Glutamatergic neuron (in vitro differentiated cells): ENCODE measurements around the gene WDFY4. TPM values are rescaled to one million over a fixed set of nuclear protein-coding genes. Genes with fewer than 3 reads are reported as not detected.
"Not testable (repeated sequence)": the region's sequence is repeated elsewhere in the genome, so short reads cannot be mapped to it uniquely, and the experiment has no call there.

ENCODE experiments used
- DNase-seq: peaks from one replicate; pipeline ENCODE4 v3.0.0; 2022
- H3K27ac Mint-ChIP-seq: one replicate; pipeline ENCODE4 v1.8.0; 2020; ENCODE audit warnings: mild to moderate bottlenecking, mixed read lengths, inconsistent platforms; ENCODE audit not compliant: unreplicated experiment
- H3K27me3 Mint-ChIP-seq: one replicate; pipeline ENCODE4 v1.8.0; 2020; ENCODE audit warnings: mild to moderate bottlenecking, moderate library complexity, mixed read lengths, inconsistent platforms; ENCODE audit not compliant: unreplicated experiment
- H3K36me3 Mint-ChIP-seq: one replicate; pipeline ENCODE4 v1.8.0; 2020; ENCODE audit warnings: mild to moderate bottlenecking, mixed read lengths, inconsistent platforms; ENCODE audit not compliant: unreplicated experiment
- H3K4me1 Mint-ChIP-seq: one replicate; pipeline ENCODE4 v1.8.0; 2020; ENCODE audit warnings: mild to moderate bottlenecking, low read depth, mixed read lengths, inconsistent platforms; ENCODE audit not compliant: unreplicated experiment
- H3K4me3 Mint-ChIP-seq: one replicate; pipeline ENCODE4 v1.8.0; 2020; ENCODE audit warnings: mild to moderate bottlenecking, mixed read lengths, inconsistent platforms; ENCODE audit not compliant: unreplicated experiment
- H3K9me3 Mint-ChIP-seq: one replicate; pipeline ENCODE4 v1.8.0; 2020; ENCODE audit warnings: mild to moderate bottlenecking, moderate library complexity, mixed read lengths, inconsistent platforms; ENCODE audit not compliant: unreplicated experiment
- CTCF ChIP-seq: fragments of 200-600 bp; sonication (generic); IDR thresholded peaks from one replicate; pipeline ENCODE4 v1.5.0; 2021; ENCODE audit not compliant: partially characterized antibody, unreplicated experiment
- total RNA-seq: library from RNA; stranded (reverse); fragmentation: NEBNext Ultra II Directional; extraction: Animal tissue kit (Norgen Biotek cat#: 25700); gene quantifications from one replicate; pipeline ENCODE4 v1.2.1, GENCODE V29; 2021; ENCODE audit not compliant: unreplicated experiment

Gene WDFY4
- total RNA-seq, 1 donor from 2014 or later = not detected

GRCh38 chr10:48645600-48645999 lies 39.1 kb upstream of the WDFY4 start:
- Mint-ChIP-seq H3K27me3 (peaks cover 2% of the 10 kb centered on the region), H3K27ac (no peak overlapping the region), H3K9me3 (peaks cover 3% of the 10 kb centered on the region), H3K36me3 (no peaks in the 10 kb centered on the region), H3K4me3 (no peak overlapping the region), H3K4me1 (no peaks in the 10 kb centered on the region)
- no peak for TF ChIP-seq CTCF
- no peak for DNase-seq

DNA sequence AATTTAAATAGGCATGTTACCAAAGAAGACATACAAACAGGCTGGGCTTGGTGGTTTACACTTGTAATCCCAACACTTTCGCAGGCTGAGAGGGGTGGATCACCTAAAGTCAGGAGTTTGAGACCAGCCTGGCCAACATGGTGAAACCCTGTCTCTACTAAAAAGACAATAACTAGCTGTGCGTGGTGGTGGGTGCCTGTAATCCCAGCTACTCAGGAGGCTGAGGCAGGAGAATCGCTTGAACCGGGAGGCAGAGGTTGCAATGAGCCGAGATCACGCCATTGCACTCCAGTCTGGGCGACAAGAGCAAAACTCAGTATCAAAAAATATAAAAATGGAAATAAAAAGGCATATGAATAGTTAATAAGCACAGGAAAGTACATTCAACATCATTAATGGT lies 37.6 kb upstream of the WDFY4 start:
- H3K4me3 Mint-ChIP-seq, H3K9me3 Mint-ChIP-seq, H3K4me1 Mint-ChIP-seq, DNase-seq, H3K27ac Mint-ChIP-seq, H3K27me3 Mint-ChIP-seq, H3K36me3 Mint-ChIP-seq: not testable (repeated sequence)

DNA sequence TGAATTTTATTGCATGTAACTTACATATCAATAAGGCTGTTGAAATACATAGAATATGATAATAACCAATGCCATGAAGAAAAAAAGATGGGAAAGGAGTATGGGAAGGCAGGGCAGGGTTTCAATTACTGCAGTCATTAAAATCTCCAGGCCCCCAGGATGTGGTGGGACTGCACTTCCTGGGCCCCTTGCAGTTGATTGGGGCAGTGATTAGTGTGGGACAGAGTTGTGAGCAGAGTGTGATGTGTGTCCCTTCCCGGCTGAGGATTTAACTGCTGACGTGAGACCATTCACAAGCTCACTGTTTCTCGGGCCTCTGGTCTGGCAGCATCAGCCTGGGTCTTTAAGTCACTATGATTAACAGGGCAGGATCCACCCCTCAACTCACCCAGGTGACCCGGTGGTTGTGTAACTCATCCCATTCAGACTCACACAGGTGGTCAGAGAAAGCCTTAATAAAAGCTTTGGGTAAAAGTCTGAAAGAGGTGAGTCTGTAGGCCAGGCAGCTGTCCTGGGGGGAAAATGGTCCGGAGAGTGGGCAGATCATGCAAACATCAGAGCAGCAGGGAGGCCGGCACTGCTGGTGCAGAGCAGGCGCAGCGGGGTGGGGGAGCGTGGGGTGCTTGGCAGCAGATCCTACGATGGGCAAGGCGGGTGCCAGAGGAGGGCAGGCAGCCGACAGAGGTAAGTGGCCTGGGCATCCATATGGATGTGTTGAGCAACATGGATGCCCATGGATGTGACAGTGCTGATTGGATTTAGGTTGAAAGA lies 36.3 kb upstream of the WDFY4 start:
- TF ChIP-seq CTCF = no peak
- H3K9me3 Mint-ChIP-seq = peaks cover under 1% of the 10 kb centered on the region
- H3K27me3 Mint-ChIP-seq = peaks cover 2% of the 10 kb centered on the region
- H3K4me1 Mint-ChIP-seq = peaks cover 9% of the 10 kb centered on the region
- no peak overlapping the region for H3K4me3 Mint-ChIP-seq
- no peaks in the 10 kb centered on the region for H3K36me3 Mint-ChIP-seq
- no peak for DNase-seq
- no peak overlapping the region for H3K27ac Mint-ChIP-seq

GRCh38 chr10:48649349-48649944 lies 35.2 kb upstream of the WDFY4 start:
- H3K9me3 Mint-ChIP-seq = peaks cover 2% of the 10 kb centered on the region
- no peak for TF ChIP-seq CTCF
- H3K27ac Mint-ChIP-seq = no peak overlapping the region
- H3K4me3 Mint-ChIP-seq = no peak overlapping the region
- no peak for DNase-seq
- H3K27me3 Mint-ChIP-seq = peaks cover 2% of the 10 kb centered on the region
- peaks cover 9% of the 10 kb centered on the region for H3K4me1 Mint-ChIP-seq
- H3K36me3 Mint-ChIP-seq = no peaks in the 10 kb centered on the region

- TF ChIP-seq CTCF = no peak
- no peak for DNase-seq
- Mint-ChIP-seq H3K36me3 (no peaks in the 10 kb centered on the region), H3K27me3 (peaks cover 2% of the 10 kb centered on the region), H3K4me3 (no peak overlapping the region), H3K27ac (no peak overlapping the region), H3K4me1 (peaks cover 9% of the 10 kb centered on the region), H3K9me3 (peaks cover 6% of the 10 kb centered on the region)
Observed at GRCh38 chr10:48651293-48651692, 33.4 kb upstream of the WDFY4 start.
